Skin of body (tissue), 2 donors: ENCODE results near the gene PRRT3. TPM values are rescaled to one million over a fixed set of nuclear protein-coding genes. Genes with fewer than 3 reads are reported as not detected.
"Not testable (repeated sequence)": the region's sequence is repeated elsewhere in the genome, so short reads cannot be mapped to it uniquely, and the experiment has no call there.

Source experiments
- DNase-seq: peaks from one replicate; lab custom pipeline; 2025; lab: John Stamatoyannopoulos, UW
- total RNA-seq: library from RNA; depleted of rRNA; stranded (reverse); fragments of >200 nt; gene quantifications from one replicate; pipeline ENCODE4 v1.2.3, GENCODE V29; 2014

PRRT3 gene
- total RNA-seq, 1 donor from 2014 or later = 1.2 TPM

DNA sequence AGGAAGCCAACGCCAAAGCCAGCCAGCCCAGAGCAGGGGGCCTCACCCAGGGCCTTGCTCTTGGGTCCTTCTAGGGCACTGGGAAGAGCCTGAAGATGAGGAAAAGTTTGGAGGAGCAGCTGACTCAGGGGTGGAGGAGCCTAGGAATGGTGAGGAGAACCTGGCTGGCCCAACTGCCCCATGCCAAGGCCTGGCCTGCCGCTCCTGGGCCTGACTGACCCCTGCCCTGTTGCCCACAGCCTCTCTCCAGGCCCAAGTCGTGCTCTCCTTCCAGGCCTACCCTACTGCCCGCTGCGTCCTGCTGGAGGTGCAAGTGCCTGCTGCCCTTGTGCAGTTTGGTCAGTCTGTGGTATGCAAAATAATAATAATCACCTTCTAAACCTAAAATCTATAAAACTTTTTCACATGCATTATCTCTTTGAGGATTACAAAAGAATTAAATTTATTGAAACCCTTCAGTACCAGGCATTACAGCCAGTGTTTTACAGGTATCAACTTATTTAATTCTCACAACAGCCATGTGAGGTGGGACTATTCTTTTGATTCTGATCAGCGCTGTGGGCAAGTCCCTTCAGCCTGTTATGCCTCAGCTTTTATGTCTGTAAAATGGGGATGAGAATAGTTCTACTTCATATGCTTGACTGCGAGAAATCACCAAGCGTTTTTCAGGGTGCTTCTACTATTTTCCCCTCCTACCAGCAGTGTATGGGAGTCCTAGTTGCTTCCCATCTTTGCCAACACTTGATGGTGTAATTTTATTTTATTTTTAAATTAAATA lies 33.8 kb downstream of the PRRT3 start:
- no peak for DNase-seq

DNA sequence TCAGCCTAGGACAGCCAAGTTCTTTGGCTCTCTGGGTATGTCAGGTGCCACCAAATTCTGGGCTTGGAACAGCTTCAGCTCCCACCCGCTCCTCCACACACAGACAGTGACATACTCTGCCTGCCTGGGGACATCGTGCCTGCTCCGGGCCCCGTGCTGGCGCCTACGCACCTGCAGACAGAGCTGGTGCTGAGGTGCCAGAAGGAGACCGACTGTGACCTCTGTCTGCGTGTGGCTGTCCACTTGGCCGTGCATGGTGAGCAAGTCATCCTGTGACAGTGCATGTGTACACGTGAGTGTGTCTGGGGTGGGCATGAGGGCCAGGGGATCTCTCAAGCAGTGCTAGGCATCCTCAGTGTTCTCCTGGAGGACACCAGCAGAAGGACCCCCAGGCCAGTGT lies 34.4 kb downstream of the PRRT3 start:
- no peak for DNase-seq

DNA sequence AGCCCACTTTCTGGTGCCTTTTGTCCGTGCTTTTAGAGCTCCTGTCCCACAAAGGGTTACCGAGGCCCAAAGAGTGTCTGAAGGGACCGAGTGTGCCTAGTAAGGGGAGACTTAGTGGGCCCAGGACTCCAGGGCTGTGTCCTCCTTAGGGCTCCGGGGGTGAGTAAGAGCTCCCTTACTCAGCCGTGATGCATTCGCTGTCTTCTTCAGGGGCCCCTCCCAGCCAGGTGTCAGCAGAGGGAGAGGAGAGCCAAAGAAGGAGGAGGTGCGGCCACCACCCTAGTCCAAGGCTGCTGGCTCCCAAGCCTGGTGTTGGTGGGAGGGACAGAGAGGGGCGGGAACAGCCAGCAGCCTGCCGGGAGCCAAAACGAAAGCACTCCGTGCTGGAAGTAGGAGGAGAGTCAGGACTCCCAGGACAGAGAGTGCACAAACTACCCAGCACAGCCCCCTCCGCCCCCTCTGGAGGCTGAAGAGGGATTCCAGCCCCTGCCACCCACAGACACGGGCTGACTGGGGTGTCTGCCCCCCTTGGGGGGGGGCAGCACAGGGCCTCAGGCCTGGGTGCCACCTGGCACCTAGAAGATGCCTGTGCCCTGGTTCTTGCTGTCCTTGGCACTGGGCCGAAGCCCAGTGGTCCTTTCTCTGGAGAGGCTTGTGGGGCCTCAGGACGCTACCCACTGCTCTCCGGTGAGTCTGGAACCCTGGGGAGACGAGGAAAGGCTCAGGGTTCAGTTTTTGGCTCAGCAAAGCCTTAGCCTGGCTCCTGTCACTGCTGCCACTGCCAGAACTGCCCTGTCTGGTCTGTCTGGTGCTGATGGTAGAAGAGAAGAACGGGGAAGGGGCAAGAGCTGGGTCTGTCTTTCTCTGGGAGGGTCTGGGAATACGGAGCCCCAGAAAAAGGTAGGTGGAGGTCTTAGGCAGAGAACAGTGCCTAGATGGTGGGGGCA lies 35.2 kb downstream of the PRRT3 start, which contains the start of gene IL17RC:
Gene IL17RC, plus strand, starts transcription at position 365 of the 947 bp plus-strand sequence. Its CDS starts 218 bp downstream, at position 583.
- peak; percentile 77 for DNase-seq

DNA sequence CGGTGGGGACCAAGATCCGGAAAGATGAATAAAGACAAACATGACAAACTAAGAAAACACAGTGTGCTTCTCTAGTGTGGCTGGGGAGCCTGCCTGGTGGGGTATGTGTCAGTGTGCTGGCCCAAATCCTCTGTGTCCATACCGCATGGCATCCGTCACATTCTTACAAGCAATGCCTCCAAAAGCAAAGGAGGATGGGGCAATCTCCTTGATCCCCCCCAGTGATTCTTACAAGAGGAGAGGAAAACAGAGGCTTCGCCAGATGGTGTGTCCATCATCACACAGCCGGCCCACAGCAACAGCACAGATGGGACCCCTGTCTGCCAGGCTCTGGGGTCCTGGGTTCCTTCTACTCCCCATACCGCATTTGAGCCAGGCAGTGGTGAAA lies 35.9 kb downstream of the PRRT3 start:
- peak; percentile 25 for DNase-seq

DNA sequence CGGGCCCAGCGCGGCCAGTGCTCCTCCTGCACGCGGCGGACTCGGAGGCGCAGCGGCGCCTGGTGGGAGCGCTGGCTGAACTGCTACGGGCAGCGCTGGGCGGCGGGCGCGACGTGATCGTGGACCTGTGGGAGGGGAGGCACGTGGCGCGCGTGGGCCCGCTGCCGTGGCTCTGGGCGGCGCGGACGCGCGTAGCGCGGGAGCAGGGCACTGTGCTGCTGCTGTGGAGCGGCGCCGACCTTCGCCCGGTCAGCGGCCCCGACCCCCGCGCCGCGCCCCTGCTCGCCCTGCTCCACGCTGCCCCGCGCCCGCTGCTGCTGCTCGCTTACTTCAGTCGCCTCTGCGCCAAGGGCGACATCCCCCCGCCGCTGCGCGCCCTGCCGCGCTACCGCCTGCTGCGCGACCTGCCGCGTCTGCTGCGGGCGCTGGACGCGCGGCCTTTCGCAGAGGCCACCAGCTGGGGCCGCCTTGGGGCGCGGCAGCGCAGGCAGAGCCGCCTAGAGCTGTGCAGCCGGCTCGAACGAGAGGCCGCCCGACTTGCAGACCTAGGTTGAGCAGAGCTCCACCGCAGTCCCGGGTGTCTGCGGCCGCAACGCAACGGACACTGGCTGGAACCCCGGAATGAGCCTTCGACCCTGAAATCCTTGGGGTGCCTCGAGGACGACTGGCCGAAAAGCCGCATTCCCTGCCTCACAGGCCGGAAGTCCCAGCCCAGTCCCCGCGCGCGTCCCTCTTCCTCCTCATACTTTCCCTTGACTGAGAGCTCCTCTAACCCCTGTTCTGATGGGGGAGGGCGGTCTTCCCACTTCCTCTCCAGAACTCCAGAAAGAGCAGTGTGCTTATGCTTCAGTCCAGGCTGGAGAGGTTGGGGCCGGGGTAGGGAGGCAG lies 36.7 kb downstream of the PRRT3 start:
- DNase-seq = peak; percentile 67

DNA sequence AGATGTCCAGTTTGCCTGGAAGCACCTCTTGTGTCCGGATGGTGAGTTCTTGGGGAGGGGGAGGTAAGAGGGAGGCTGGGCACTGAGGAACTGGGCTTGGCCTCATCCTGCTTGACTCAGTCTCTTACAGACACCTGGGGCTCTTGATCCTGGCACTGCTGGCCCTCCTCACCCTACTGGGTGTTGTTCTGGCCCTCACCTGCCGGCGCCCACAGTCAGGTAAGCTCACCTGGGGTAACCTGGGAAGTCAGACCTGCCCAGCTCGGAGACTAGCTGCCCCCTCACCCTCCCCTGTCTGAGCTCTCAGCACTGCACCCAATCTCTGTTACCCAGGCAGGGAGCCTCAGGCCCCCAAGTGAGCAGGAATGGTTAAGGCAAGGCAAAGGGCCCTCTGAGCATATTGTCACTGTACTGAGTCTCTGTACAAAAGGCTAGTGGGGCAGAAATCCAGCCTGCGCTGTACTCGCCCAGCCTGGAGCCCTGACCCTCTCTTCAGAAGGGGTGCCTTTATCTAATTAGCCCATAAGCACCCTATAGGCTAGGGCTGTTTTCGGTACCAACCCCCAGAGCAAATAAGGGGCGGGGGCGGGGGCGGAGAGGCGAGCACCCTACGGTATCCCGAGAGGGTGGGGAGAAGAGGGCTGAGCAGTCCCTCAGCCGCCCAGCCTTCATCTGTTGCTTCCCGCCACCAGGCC lies 37.5 kb downstream of the PRRT3 start:
- peak; percentile 13 for DNase-seq

DNA sequence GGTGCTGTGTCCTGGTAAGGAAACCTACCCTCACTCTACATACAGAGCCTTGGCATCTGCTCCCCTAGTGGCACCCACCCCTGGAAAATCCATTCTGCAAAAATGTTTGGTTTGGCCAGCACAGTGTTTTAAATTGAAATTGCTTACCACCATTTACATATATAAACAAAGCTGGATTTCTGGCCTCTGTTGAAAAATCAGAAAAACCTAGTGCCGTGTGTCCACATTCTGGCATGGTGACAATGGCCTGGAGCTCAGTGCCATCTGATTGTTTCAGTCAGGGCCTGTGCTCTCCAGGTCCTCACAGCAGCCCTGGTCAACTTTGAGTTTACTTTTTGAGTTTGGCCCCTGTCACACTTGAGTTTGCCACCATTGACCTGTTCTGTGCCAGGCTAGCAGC lies 38.2 kb downstream of the PRRT3 start:
- DNase-seq = no peak

DNA sequence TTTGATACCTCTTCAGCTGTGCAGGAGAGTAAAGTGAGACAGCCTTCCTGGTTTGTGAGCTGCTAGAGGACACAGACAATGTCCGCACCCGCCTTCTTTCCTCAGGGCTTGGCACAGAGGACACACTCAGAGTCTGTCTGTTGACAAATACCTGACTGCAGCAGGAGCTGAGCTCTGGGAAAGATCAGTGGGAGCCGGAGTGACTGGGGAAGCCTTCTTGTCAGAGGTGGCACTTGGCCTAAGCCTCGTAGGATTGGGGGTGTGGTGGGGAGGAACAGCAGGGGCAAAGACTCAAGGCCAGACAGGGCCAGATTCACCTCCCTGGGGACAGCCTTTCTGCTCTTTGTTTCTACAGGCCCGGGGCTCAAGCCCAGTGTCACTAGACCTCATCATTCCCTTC lies 38.6 kb downstream of the PRRT3 start:
- DNase-seq = no peak

DNA sequence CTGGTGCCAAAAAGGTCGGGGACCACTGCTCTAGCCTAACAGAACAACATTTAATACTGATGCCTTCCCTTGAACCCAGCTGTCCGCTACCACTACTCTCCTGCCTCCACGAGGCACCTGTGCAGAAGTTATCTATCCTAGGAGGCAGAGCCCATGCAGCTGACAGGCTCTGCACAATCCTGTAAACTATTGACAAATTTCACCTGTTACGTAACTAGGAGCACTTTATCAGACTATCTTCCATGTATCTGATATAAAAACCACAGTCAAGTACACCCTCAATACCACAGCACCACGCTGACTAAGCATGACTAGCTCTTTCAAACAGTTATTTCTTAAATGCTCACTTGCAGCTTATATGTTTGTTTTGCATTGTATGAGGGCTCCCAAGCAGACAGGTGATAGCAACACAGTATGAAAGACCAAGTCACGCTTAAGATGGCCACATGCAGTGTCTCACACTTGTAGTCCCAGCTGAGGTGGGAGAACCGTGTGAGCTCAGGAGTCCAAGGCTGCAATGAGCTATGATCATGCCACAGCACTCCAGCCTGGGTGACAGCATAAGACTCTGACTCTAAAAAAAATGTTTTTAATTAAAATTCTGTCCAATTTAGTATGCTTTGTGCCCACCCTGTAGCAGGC lies 39.8 kb downstream of the PRRT3 start:
- no peak for DNase-seq

DNA sequence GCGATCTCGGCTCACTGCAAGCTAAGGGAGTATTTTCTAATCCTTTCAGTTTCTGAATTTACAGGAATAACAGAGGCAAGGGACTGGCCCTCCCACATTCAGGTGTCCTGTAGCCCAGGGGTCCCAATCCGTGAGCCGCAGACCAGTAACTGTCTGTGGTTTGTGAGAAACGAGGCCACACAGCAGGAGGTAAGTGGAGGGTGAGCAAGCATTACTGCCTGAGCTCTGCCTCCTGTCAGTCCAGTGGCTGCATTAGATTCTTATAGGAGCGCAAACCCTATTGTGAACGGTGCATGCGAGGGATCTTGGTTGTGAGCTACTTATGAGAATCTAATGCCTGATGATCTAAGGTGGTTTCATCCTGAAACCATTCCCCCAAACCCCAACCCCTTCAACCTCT lies 40.3 kb downstream of the PRRT3 start:
- no peak for DNase-seq

DNA sequence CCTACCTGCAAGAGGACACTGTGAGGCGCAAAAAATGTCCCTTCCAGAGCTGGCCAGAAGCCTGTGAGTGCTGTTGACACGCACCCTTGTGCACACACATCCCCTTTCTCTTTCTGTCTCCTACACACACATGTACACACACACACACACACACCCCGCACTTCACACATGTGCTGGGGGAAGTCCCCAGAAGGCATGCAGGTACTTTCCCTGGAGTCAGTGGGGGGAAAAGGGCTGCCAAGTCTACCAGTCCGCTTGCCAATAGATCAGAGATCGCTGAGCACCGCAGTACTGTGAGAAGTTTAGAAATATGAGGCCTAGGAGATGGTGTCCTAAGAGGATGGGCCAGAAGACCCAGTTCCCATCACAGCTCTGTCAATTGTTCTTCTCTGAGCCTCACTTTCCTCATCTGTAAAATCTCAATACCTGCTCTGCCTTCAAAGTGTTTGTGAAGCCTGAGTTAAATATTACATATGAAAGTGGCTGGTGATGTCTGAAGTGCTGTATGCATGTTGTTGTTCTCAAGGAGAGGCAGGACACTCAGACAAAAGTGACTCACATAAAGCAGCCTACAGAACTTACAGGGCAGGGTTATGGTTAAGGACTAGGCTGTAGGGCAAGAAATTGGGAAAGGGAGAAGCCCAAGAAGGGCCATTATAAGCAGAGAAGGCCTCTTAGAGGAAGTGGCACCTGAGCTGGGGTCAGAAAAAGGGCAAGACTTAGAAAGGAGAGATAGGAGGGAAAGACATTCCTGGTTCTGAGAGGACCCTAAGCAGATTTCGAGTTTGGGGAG lies 42.8 kb downstream of the PRRT3 start:
- no peak for DNase-seq

DNA sequence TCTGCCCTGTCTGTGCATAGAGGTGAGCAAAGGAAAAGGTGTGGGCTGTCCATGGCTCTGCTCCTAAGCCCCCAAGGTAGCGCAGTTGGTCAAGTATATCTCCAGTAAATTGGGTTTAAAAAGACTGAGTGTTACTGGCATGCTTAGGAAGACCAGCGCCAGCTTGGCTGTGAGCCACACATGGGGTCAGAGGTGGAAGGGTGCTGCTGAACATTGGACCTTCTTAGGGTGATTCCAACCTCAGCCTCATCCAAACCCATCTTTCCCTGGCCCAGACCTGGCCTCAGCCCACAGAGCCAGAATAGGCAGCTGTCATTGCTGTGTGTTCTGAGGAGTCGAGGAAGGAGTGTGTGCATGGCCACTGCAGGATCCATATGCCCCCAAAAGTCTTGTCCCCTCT lies 43.9 kb downstream of the PRRT3 start:
- DNase-seq = no peak

DNA sequence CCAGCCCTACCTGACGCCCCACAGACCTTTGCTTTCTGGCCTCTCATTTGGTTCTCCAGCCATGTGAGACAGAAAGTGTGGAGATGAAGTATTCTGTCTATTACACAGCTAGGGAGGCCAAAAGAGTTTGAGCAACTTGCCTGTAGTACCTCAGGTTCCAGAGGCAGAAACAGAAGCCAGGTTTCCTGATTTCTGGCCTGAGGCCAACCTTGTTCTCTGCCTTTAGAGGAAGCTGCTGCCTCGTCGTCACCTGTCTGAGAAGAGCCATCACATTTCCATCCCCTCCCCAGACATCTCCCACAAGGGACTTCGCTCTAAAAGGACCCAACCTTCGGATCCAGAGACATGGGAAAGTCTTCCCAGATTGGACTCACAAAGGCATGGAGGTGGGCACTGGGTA lies 45.7 kb downstream of the PRRT3 start:
- DNase-seq = no peak

DNA sequence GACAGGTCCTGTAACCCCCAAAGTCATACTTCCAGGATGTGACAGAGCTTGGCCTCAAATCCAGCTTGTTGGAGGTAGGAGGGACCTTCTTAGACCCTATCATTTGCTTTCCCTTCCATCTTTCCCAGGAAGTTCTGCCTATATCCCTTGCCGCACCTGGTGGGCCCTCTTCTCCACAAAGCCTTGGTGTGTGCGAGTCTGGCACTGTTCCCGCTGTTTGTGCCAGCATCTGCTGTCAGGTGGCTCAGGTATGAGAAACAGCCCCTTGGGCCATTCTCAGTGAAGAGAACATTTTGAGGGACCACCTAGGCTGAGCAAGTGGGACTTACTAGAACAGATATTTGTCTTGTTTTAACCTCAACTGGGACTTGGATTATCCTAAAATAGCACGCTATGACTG lies 48.3 kb downstream of the PRRT3 start:
- no peak for DNase-seq

DNA sequence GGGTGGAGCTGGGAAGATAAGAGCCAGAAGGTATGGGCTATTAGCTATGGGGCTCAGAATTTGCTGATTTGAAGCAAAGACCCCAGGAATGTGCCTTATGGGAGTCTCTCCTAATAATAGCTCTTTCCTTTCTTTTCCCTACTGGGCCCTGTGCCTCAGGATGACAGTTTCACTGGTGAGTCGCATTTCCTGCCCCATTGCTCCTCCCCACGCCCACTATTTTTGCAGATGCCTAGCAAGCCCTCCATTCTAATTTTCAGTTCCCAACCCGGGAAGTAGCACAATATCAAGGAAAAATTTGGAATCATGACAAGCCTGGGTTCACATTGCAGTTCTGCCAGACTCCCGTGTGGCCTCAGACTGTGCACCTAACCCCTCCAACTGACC lies 49.0 kb downstream of the PRRT3 start:
- no peak for DNase-seq

DNA sequence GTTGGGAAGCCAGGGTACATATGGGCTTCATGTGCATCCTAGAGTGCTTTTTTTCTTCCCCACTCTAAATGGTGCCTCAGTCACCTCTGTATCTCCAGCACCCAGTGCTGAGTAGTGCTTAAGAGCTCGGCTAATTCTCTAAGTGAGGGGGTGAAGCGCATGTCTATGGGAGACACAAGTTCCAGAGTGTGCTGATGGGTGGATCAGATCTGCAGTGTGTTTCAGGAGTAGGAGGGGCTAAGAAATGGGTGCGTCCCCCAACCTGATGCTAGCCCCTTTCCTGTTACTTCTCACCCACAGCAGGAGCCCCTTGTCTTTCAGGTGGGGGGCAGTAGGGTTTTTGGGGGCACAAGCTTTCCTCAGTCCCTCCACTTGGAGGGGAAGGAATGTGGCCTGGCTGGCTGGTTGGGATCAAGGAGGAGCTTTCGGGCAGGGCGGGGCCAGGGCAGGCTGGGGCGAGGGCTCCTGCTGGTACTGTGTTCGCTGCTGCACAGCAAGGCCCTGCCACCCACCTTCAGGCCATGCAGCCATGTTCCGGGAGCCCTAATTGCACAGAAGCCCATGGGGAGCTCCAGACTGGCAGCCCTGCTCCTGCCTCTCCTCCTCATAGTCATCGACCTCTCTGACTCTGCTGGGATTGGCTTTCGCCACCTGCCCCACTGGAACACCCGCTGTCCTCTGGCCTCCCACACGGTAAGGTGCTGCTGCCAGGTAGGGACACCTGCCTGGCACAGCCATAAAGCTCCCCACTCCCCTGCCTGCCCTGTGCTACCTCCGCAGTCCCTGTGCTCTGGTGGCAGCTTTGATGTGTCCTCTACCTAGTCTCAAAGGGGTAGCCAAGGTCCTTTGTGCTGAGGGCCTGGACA lies 49.6 kb downstream of the PRRT3 start, which contains the start of gene IL17RE:
Gene IL17RE, plus strand, starts transcription at position 477 of the 866 bp plus-strand sequence. Its CDS starts 85 bp downstream, at position 562.
- DNase-seq = no peak

DNA sequence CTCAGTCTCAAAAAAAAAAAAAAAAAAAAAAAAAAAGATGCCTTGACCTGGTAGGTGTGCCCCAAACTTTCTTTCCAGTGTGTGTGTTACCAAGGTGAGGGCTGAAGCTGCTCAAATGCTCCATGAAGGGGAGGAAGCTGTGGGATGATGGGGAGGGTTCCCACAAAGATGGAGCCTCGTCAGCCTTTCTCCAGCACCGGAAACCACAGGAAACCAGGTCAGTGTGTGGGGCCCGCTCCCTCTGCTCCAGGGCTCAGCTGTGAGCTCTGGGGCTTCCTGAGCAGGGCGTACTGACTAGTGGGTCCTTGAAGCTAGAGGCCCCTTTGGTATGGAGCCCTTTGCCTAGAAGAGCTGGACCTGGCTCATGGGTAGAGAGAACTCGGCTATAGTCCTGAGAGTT lies 50.2 kb downstream of the PRRT3 start:
- no peak for DNase-seq

DNA sequence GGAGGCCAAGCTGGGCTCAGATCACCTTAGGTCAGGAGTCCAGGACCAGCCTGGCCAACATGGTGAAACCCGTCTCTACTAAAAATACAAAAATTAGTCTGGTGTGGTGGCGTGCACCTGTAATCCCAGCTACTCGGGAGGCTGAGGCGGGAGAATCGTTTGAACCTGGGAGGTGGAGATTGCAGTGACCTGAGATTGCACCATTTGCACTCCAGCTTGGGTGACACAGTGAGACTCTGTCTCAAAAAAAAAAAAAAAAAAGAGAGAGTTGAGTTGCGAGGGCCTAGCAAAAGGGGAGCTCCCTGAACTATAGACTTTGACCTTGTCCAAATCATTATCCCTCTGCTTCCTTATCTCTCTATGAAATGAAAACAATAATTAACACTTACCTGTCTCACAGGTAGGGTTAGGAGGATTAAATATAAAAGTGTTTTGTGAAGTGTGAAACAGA lies 51.2 kb downstream of the PRRT3 start:
- not testable (repeated sequence) for DNase-seq
